Measurements from ENCODE around the gene FUT8.
A peak's percentile ranks its signal among the peaks of the same experiment; 100 is the strongest.

The FUT8 gene

DNA sequence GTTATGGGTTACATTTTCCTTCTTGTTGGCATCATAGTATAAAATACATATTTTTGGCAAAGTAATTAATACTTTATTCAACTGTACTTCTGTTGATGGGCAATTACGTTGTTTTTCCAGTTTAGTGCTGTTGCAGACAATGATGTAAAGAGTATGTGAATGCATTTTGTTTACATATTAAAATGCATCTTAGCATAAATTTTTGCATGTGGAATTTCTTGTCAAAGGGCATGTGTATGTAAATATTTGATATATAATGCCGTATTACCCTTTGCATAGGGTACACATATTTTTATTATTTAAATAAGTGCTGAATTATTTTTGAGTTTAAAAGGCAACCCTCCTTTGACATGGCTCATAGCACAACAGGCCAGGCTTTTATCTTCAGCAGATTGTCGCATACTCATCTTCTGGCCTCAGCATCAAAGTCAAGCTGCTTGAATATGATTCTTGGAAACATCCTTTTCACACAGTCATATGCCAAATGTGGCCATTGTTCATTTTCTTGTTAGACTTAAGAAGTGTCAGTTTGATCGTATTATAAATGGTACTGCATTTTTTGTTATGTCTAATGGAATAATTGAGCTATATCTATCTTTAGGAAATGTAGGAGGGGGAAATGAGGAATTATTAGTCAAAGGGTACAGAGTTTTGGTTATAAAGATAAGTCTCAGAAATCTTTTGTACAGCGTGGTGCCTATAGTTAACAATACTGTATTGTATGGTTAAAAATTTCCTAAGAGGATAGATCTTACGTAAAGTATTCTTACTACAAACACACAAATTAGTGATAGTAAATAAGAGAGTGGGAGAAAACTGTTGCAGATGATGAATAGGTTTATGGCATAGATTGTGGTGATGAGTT lies 138.5 kb downstream of the FUT8 start:
- no peak for ATAC-seq (ENCODE audit: low read depth)
- H3K4me3 Mint-ChIP-seq = no peak overlapping the region
- H3K27ac Mint-ChIP-seq = no peak overlapping the region

DNA sequence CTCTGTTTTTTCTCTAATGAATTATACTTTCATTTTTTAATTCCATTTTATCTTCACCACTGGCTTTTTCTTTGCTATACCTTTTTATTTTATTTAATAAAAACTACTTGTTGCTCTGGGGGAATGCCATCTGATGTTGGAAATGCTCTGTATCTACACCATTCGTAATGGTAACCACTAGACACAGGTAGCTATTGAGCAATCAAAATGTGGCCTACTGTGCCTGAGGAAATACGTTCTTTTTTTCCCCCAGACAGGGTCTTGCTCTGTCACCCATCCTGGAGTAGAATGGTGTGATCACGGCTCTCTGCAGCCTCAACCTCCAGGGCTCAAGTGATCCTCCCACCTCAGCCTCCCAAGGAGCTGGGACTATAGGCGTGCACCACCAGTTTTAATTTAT lies 140.2 kb downstream of the FUT8 start:
- H3K4me1 Mint-ChIP-seq = peaks cover 10% of the 10 kb centered on the region

More for the DNA sequence above, 138.5 kb downstream of the FUT8 start:
- no peaks in the 10 kb centered on the region for H3K27me3 Mint-ChIP-seq
- H3K36me3 Mint-ChIP-seq = no peaks in the 10 kb centered on the region
- DNase-seq (ENCODE audit: low spot score in 2 of 2) = no peak
- H3K9me3 Mint-ChIP-seq = no peaks in the 10 kb centered on the region
- peaks cover 10% of the 10 kb centered on the region for H3K4me1 Mint-ChIP-seq

GRCh38 chr14:65554837-65555236 lies 142.3 kb downstream of the FUT8 start:
- H3K36me3 Mint-ChIP-seq = no peaks in the 10 kb centered on the region
- DNase-seq (ENCODE audit: low spot score in 2 of 2) = no peak
- H3K27ac Mint-ChIP-seq = no peak overlapping the region
- H3K27me3 Mint-ChIP-seq = no peaks in the 10 kb centered on the region
- H3K4me1 Mint-ChIP-seq = peaks cover 15% of the 10 kb centered on the region
- ATAC-seq (ENCODE audit: low read depth) = no peak
- no peak overlapping the region for H3K4me3 Mint-ChIP-seq
- no peaks in the 10 kb centered on the region for H3K9me3 Mint-ChIP-seq

More for the DNA sequence above, 140.2 kb downstream of the FUT8 start:
- no peak overlapping the region for H3K27ac Mint-ChIP-seq
- no peak overlapping the region for H3K4me3 Mint-ChIP-seq
- H3K36me3 Mint-ChIP-seq = no peaks in the 10 kb centered on the region
- no peaks in the 10 kb centered on the region for H3K9me3 Mint-ChIP-seq
- DNase-seq (ENCODE audit: low spot score in 2 of 2) (no peak), ATAC-seq (ENCODE audit: low read depth) (no peak)
- H3K27me3 Mint-ChIP-seq = no peaks in the 10 kb centered on the region

DNA sequence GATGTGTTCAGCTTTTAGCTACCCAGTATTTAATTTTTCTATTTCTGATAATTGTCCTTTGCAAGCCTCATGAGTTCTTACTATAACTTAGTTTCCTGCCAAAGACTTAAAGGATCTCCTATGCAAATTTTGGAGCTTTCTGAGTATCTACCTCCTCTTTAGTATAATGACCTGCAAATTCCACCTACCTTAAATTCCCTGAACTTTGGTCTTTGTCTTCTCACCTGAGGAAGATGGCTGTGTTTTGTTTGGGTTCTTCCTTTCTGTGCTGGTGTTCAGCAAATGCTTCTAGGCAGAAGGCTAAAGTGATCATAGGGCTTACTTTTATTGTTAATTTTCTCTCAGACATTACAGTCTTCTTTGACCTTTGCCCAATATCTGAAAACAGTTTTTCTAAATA lies 142.8 kb downstream of the FUT8 start:
- no peaks in the 10 kb centered on the region for H3K36me3 Mint-ChIP-seq
- no peak overlapping the region for H3K4me3 Mint-ChIP-seq
- ATAC-seq (ENCODE audit: low read depth) (no peak), DNase-seq (ENCODE audit: low spot score in 2 of 2) (no peak)
- H3K27ac Mint-ChIP-seq = no peak overlapping the region
- no peaks in the 10 kb centered on the region for H3K27me3 Mint-ChIP-seq
- H3K9me3 Mint-ChIP-seq = no peaks in the 10 kb centered on the region
- H3K4me1 Mint-ChIP-seq = peaks cover 14% of the 10 kb centered on the region

- H3K4me3 Mint-ChIP-seq = no peak overlapping the region
- peaks cover 11% of the 10 kb centered on the region for H3K36me3 Mint-ChIP-seq
- H3K27ac Mint-ChIP-seq = no peak overlapping the region
- no peaks in the 10 kb centered on the region for H3K27me3 Mint-ChIP-seq
- ATAC-seq (ENCODE audit: low read depth) = no peak
- peaks cover 18% of the 10 kb centered on the region for H3K4me1 Mint-ChIP-seq
- no peaks in the 10 kb centered on the region for H3K9me3 Mint-ChIP-seq
- no peak for DNase-seq (ENCODE audit: low spot score in 2 of 2)
Measured at GRCh38 chr14:65558363-65558762, 145.8 kb downstream of the FUT8 start.

DNA sequence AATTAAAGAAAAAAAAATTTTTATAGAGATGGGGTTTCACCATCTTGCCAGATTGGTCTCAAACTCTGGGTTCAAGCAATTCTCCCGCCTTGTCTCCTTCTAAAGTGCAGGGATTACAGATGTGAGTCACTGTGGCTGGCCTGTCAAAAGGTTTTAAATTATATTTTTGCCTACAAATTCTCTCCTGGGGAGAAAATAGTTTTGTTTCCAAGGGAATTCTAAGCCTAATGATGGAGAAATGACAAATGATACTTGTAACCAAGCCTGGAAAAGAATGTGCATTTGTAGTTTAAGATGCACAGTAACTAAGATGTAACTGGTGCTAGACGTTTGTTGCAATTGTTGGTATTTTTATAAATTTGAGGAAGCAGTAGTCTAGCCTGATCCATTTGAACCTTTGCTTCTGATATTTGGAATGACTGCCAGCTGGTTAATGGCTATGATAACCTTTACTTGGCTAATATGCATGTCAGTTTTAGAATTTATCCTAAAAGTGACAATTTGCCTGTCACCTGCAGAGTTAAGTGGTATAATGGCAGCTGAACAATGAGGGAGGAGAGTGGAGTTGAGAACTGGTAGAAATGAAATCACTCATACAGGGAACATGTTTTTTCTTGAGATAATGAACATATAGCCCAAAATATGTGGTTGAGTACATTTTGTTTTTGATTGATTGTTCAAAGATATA lies 148.0 kb downstream of the FUT8 start:
- Mint-ChIP-seq H3K27ac (peak overlapping the region; percentile 49), H3K27me3 (no peaks in the 10 kb centered on the region), H3K4me3 (no peak overlapping the region), H3K4me1 (peaks cover 21% of the 10 kb centered on the region), H3K36me3 (peaks cover 21% of the 10 kb centered on the region), H3K9me3 (peaks cover 4% of the 10 kb centered on the region)
- ATAC-seq (ENCODE audit: low read depth) = no peak
- no peak for DNase-seq (ENCODE audit: low spot score in 2 of 2)

DNA sequence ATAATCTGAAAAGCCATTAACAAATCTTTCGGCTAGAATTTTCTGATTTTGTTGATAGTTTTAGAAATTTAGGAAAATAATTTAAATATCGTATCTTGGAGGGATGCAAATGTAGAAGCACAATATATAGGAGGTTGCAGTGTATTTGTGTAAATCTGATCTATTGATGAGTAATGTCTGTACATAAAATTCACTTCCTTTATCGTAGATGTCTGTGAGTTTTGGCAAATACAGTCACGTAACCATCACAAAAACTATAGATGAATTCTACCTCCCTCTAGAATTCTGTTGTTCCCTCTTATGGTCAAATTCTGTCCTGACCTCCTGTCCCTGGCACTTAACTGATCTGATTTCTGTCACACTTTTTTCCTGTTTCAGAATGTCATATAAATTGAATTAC lies 151.8 kb downstream of the FUT8 start:
- Mint-ChIP-seq H3K27ac (peak overlapping the region; percentile 42), H3K36me3 (peaks cover 30% of the 10 kb centered on the region), H3K27me3 (no peaks in the 10 kb centered on the region), H3K4me1 (peaks cover 30% of the 10 kb centered on the region), H3K9me3 (peaks cover 4% of the 10 kb centered on the region), H3K4me3 (no peak overlapping the region)
- DNase-seq (ENCODE audit: low spot score in 2 of 2) = no peak
- ATAC-seq (ENCODE audit: low read depth) = no peak

GRCh38 chr14:65565948-65566347 lies 153.4 kb downstream of the FUT8 start:
- Mint-ChIP-seq H3K4me1 (peaks cover 28% of the 10 kb centered on the region), H3K36me3 (peaks cover 32% of the 10 kb centered on the region), H3K4me3 (no peak overlapping the region), H3K27ac (peak overlapping the region; percentile 67), H3K9me3 (peaks cover 4% of the 10 kb centered on the region), H3K27me3 (no peaks in the 10 kb centered on the region)
- DNase-seq (ENCODE audit: low spot score in 2 of 2) = no peak
- no peak for ATAC-seq (ENCODE audit: low read depth)

GRCh38 chr14:65566820-65567522 lies 154.4 kb downstream of the FUT8 start:
- Mint-ChIP-seq H3K4me1 (peaks cover 28% of the 10 kb centered on the region), H3K27me3 (no peaks in the 10 kb centered on the region), H3K4me3 (peak overlapping the region; percentile 4), H3K27ac (peak overlapping the region; percentile 67), H3K36me3 (peaks cover 30% of the 10 kb centered on the region), H3K9me3 (peaks cover 4% of the 10 kb centered on the region)
- ATAC-seq (ENCODE audit: low read depth) (peak; percentile 31), DNase-seq (ENCODE audit: low spot score in 2 of 2) (no peak)

DNA sequence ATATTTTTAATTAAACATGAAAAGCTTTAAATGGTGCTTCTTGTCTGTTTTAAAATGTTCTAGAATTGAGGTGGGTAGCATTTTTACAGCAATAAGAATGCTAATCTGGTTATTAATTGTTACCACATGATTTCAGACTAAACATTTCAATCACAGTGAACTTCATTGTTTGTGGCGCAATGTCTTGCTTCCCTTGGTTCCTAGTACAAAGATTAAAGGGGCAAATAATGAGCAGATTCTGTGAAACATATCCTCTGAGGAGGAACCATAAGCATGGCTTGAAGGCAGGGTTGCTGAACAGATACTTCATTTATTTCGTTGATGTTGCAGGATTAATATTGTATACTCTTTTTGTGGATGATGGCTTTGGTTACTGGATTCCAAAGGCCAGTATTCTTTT lies 162.1 kb downstream of the FUT8 start:
- peaks cover 3% of the 10 kb centered on the region for H3K9me3 Mint-ChIP-seq
- H3K36me3 Mint-ChIP-seq = peaks cover 25% of the 10 kb centered on the region
- no peak for DNase-seq (ENCODE audit: low spot score in 2 of 2)
- H3K27ac Mint-ChIP-seq = no peak overlapping the region
- H3K27me3 Mint-ChIP-seq = no peaks in the 10 kb centered on the region
- peaks cover 21% of the 10 kb centered on the region for H3K4me1 Mint-ChIP-seq
- no peak overlapping the region for H3K4me3 Mint-ChIP-seq
- ATAC-seq (ENCODE audit: low read depth) = no peak

DNA sequence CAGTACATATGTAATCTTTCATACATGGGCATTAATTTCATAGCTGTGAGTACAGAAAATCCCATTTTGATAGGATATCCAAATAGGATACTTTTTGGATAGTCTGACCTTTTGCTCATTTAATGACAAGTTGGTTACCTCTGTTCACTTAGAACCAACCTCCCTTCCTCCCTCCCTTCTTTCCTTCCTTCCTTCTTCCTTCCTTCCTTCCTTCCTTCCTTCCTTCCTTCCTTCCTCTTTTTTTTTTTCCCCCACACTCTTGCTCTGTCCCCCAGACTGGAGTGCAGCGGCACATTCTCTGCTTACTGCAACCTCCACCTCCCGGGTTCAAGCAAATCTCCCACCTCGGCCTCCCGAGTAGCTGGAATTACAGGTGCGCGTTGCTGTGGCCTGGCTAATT lies 162.9 kb downstream of the FUT8 start:
- Mint-ChIP-seq H3K4me1 (peaks cover 19% of the 10 kb centered on the region), H3K9me3 (peaks cover 3% of the 10 kb centered on the region), H3K27me3 (no peaks in the 10 kb centered on the region), H3K4me3 (no peak overlapping the region), H3K27ac (no peak overlapping the region), H3K36me3 (peaks cover 25% of the 10 kb centered on the region)
- DNase-seq (ENCODE audit: low spot score in 2 of 2) (no peak), ATAC-seq (ENCODE audit: low read depth) (no peak)

DNA sequence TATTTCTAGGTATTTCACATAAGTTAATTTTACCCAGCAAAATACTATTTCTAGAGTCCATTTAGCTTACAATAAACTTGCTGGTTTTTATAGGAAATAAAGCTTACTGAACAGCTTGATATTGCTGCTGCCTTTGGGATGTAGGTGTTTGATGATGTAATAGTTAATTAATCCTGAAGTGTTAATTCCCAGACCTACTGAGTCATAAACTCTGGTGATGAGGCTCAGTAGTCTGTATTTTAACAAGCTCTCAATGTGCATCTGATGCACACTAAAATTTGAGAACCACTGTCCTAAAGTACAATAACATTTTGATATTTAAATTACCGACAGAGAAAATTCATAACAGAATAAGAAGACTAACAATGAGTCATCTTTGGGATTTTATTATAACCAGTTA lies 168.4 kb downstream of the FUT8 start:
- Mint-ChIP-seq H3K27me3 (no peaks in the 10 kb centered on the region), H3K4me1 (peaks cover 2% of the 10 kb centered on the region), H3K9me3 (no peaks in the 10 kb centered on the region), H3K36me3 (peaks cover 7% of the 10 kb centered on the region), H3K27ac (no peak overlapping the region), H3K4me3 (no peak overlapping the region)
- DNase-seq (ENCODE audit: low spot score in 2 of 2) (no peak), ATAC-seq (ENCODE audit: low read depth) (no peak)

DNA sequence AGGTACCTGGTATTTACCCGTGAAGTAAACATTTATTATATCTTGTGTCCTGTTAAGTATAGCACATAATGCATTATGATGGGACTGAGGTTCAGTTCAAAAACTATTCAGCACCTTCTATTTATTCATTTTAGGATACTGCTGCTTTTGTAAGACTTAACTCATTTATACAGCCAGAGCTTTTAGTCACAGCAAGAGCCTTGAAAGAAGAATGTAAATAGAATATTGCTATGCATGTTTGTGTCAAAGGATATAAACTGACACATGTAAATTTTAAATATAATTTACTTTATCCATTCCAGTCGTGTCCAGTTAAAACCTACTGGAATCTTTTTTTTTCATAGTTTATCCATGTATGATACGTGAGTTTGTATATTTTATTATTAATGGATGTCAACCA lies 168.8 kb downstream of the FUT8 start:
- H3K36me3 Mint-ChIP-seq = peaks cover 3% of the 10 kb centered on the region
- ATAC-seq (ENCODE audit: low read depth) (no peak), DNase-seq (ENCODE audit: low spot score in 2 of 2) (no peak)
- H3K9me3 Mint-ChIP-seq = no peaks in the 10 kb centered on the region
- no peak overlapping the region for H3K27ac Mint-ChIP-seq
- H3K27me3 Mint-ChIP-seq = no peaks in the 10 kb centered on the region
- peaks cover 2% of the 10 kb centered on the region for H3K4me1 Mint-ChIP-seq
- H3K4me3 Mint-ChIP-seq = no peak overlapping the region

DNA sequence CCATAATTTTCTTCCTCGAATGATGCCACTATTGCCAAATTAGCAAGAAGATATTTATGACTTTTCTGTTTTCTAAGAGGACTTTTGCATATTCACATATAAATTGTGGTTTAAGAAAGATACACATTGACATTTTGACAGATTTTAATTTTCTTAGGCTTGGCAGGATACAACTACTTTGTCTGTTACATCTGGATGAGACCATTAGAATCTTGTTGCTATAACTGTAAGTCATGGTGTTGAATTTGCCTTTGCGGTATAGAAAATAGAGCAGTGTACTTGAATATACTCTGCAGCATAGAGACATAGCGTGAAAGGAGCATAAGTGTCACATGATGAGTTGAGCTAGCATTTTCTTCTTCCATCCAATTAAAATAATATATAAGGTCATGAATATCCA lies 169.3 kb downstream of the FUT8 start:
- H3K4me1 Mint-ChIP-seq = peaks cover 2% of the 10 kb centered on the region
- H3K36me3 Mint-ChIP-seq = peaks cover 2% of the 10 kb centered on the region
- H3K27me3 Mint-ChIP-seq = no peaks in the 10 kb centered on the region
- ATAC-seq (ENCODE audit: low read depth) (no peak), DNase-seq (ENCODE audit: low spot score in 2 of 2) (no peak)
- H3K27ac Mint-ChIP-seq = no peak overlapping the region
- H3K4me3 Mint-ChIP-seq = no peak overlapping the region
- H3K9me3 Mint-ChIP-seq = no peaks in the 10 kb centered on the region
